NCI-H1105 treated with DMSO at 0.1 percent for 48 hours (cell line): ENCODE measurements around the gene METTL21A.
"Not testable (repeated sequence)": the region's sequence is repeated elsewhere in the genome, so short reads cannot be mapped to it uniquely, and the experiment has no call there.

ENCODE experiments used
- DNase-seq: peaks from one replicate; lab custom pipeline; 2025; lab: John Stamatoyannopoulos, UW

METTL21A gene

DNA sequence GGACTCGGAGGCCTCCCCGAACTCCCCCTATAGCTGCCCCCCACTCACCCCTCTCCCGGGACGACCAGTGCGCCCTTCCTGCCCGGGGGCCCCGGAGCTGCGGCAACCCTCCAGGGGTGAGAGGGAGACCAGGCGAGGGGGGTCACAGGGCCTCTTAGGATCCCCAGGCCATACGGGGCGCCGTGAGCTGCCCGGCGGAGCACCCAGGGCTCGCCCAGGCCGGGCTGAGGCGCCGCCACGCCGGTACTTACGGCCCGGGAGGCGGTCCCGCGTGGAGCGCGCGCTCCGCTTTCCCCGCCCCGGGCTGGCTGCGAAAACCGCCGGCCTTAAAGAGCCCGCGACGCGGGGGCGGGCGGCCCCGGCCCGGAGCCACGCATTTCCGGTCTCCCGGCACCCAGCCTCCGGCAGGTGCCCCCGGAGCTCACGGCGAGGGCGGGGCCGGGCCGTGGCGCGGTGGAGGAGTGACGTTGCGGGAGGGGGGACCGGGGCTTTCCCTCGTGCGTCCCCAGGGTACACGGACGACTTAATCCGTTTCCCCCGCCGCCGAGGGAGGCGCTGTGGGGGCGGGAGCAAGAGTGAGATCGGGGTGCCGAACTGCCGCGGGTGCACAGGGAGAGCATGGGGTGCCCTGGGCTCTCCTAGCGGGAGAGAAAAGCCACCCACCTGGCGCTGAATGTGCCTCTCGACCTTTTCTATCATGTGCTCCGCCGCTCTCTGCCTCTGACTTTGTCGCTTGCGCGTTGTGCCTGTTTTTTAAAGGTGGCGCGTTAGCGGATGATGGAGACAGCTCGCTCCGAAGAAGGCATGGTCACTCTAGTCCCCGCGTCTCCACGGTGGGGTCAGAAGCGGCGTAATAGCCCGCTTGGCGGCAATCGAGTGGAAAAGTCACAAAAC lies at the start of gene METTL21A:
Gene METTL21A, minus strand, starts transcription at position 381 of the 894 bp plus-strand sequence. CDS start 1,019 bp downstream, outside the sequence.
- DNase-seq: peak; percentile 78

DNA sequence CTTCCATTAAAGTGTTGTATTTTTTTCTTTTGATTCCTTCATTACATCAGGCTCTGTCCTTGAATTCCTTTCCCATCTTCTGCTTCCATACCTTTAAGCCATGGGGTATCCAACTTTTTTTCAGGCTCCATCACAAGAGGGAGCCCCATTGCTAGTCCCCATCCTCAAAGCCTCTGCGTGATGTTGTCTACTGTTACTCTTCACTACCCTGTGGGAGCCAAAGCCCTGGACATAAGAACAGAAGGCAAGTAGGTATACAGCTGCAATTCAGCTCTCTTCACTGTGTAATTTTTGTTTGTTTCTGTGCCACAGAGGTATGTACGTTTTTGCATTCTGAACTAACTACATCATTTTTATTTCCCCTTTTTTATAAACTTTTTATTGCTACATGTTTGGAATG lies 49.6 kb upstream of the METTL21A start:
- no peak for DNase-seq

- DNase-seq: no peak
Measured at GRCh38 chr2:207674266-207674774, 49.1 kb upstream of the METTL21A start.

- DNase-seq: no peak
Measured at GRCh38 chr2:207673431-207673830, 48.2 kb upstream of the METTL21A start.

DNA sequence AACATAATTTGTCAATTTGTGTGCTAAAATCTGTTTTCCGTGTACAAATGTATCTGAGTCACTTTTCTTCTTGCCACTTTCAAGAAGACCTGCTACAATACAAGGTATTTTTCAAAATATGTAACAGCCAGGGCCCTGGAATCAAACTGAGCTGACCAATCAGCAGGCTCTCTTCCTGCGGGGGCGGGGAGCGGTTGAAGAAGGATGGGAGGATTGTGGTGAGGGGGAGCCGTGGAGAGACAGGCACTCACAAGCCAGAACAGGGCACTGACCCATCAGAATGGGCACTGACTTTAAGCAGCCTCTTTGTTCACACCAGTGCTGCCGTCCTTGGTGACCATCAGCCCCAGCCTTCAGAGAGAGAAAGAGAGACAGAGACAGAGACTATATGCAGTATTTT lies 45.7 kb upstream of the METTL21A start:
- DNase-seq: no peak

- DNase-seq: peak; percentile 77
Measured at GRCh38 chr2:207663870-207664545, 38.8 kb upstream of the METTL21A start.

DNA sequence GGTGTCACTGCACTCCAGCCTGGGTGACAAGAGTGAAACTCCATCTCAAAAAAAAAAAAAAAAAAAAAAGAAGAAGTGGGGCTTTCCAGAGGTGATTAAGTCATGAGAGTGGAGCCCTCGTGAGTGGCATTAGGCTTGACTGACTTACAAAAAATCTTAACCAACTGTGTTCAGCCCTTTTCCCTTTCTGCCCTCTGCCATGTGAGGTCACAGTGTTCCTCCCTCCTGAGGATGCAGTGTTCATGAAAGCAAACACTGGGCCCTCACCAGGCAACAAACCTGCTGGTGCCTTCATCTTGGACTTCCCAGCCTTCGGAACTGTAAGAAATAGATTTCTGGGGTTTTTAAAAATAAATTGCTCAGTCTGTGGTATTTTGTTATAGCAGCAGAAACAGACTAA lies 37.0 kb upstream of the METTL21A start:
- DNase-seq: no peak

GRCh38 chr2:207660994-207661393 lies 35.8 kb upstream of the METTL21A start:
- DNase-seq: no peak

DNA sequence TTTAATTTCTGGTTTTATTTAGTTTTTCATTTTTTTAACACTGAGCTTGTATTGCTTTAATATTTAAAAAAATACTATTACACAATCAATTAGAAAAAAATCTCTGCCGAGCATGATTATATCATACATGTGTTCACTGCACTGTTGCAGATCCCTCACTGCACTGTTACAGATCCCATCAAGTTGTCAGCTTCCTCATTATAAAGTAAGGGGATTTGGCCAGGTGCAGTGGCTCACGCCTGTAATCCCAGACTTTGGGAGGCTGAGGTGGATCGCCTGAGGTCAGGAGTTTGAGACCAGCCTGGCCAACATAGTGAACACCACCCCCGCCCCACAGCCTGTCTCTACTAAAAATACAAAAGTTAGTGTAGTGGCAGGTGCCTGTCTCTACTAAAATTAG lies 33.0 kb upstream of the METTL21A start:
- DNase-seq: no peak

DNA sequence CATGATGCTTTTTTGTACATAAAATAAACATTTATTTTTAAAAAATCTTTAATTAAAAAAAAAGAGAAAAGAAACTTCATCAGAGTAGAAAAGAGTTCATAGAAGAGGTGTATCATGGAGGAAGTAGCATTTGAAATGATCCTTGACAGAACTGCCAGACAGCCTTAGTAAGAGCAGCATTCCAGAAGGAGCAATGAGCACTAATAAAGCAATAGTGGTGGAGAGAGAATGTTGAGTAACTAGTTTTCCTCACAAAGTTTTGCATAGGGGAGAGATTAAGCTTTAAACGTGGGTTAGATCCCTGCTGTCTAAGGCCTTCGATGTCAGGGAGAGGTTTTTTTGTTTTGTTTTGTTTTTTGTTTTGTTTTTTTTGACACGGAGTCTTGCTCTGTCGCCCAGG lies 29.8 kb upstream of the METTL21A start:
- no peak for DNase-seq

DNA sequence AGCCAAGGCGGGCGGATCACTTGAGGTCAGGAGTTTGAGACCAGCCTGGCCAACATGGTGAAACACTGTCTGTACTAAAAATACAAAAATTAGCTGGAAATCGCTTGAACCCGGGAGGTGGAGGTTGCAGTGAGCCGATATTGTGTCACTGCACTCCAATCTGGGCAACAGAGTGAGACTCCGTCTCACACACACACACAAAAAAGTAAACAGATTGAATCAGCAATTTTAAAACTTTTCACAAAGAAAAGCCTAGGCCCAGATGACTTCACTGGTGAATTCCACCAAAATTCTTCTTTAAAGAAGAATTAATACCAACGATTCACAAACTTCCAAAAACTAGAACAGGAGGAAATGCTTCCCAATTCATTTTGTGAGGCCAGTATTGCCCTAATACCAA lies 21.4 kb upstream of the METTL21A start:
- DNase-seq: not testable (repeated sequence)

DNA sequence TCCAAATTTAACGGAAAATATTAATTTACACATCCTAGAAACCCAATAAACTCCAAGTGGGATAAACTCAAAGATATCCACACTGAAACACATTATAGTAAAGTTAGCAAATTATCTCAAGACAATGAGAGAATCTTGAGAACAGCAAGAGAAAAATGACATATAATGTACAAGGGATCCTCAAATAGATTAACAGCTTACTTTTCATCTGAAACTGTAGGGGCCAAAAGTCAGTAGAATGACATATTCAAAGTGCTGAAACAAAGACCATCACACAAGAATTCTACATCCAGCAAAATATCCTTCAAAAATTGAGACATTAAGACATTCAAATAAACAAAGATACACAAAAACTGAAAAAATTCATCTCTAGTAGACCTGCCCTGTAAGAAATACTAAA lies 18.7 kb upstream of the METTL21A start:
- DNase-seq: no peak

DNA sequence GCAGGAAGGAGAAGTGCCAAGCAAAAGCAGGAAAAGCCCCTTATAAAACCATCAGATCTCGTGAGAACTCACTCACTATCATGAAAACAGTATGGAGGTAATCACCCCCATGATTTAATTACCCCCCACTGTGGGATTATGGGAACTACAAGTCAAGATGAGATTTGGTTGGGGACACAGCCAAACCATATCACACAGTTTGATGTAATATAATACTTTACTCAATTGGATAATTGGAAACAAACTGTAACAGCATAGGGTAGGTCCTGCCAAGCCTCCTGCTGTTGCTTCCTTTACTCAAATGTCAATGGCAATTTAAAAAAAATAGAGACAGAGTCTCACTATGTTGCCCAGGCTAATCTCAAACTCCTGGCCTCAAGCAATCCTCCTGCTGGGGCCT lies 15.5 kb upstream of the METTL21A start:
- DNase-seq: no peak

- DNase-seq: no peak
Measured at GRCh38 chr2:207640160-207640559, 15.0 kb upstream of the METTL21A start.

GRCh38 chr2:207639288-207639687 lies 14.1 kb upstream of the METTL21A start:
- not testable (repeated sequence) for DNase-seq

DNA sequence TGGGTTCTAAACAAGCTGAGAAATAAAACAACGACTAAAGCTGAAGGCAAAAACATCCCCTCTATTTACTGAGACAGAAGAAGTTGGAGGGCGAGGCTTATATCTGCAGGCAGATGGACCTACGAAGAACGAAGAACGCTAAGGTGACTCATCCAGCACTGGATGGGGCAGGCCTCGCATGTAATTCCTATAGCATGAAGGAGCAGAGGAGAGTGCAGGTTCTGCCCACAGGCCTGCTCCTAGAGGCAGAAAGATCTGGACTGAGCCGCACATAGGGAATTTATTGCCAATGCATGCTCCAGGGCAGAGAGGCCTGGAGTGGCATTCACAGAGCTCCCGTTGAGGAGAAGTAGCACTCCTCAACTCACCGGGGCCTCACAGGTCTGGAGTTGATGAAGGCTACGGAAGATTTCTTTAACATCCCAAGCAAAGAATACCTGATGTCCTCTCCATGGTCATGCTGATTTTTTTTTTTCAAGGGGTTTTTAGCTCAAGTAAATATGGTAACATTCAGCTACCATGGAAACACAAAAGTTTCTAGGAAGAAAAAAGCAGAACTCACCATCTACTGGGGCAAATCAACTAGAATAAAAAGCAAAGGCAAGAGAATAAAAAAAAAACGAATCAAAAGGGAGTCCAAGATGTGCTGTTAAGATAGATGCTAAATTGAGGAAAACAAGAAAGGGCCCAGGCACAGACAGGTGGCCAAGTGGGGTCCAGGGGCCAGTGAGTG lies 10.4 kb upstream of the METTL21A start:
- DNase-seq: no peak

- DNase-seq: no peak
Measured at GRCh38 chr2:207633686-207634085, 8.5 kb upstream of the METTL21A start.

GRCh38 chr2:207632575-207633493 lies 7.6 kb upstream of the METTL21A start:
- DNase-seq: no peak

DNA sequence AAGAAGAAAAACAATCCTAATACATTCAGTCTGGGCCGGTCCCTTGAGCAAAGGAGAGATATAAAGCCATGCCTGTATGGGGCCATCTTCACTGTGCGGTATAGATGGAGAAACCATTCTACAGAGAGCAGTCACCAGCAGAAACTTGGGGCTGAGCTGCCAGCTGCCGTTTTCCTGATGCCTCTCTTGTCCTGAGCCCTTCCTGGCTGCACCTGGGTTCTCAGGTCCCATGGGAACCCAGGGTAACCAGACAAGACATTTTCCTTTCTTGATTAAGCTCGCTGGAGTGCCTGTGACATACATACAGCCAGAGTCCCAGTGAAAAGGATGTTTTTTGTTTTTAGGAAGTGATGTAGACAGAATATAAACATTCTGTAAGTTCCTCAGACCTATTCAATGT lies 5.3 kb upstream of the METTL21A start:
- DNase-seq: no peak

DNA sequence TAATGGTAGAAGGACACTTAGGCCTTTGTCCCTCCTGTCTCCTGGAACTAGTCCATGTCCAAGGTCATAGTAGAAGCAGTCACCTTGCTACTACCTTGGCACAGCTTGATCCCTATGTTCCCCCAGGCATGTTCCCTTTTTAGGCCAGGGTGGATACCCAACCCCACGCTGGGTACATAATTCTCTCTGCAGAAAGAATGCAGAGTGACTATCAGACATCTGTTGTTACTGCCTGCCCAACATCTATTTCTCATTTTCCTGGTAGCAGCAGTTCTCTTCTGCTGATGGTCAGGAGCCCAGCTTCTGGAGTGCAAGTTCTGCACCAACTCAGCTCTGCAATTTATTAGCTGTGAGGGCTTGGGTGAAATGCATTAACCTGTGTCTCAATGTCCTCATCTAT lies 4.4 kb upstream of the METTL21A start:
- no peak for DNase-seq
